KBM-7 (cell line): ENCODE data around the gene SP6.
A peak's percentile ranks its signal among the peaks of the same experiment; 100 is the strongest.

Experiments used
- DNase-seq: peaks from one replicate; pipeline ENCODE4 v3.0.0-alpha.2; 2015
- in situ Hi-C: fragments of 300-500 bp; cut with MboI; formaldehyde crosslinking; loops from 2 replicates; pipeline ENCODE4 v1.14.3; 2020; ENCODE audit warnings: low sequenced_read_pairs, low pct_unique_long_range_greater_than_20kb, mixed read lengths

SP6 gene

GRCh38 chr17:47841488-47842291 lies 9.3 kb downstream of the SP6 start:
- in situ Hi-C loops = loop anchor here (10.0 to 25.0 kb wide), 2 partner anchors 53 to 121 kb away; partner anchors contain the start of genes CDK5RAP3, PRR15L and SP2
- no peak for DNase-seq

GRCh38 chr17:47840742-47841487 lies 10.0 kb downstream of the SP6 start, which contains the start of gene SCRN2:
TSS of gene SCRN2 (minus strand) at chr17:47841273. CDS start at chr17:47840843, 430 bp downstream.
- in situ Hi-C loops = loop anchor here (10.0 to 25.0 kb wide), 2 partner anchors 54 to 121 kb away; partner anchors contain the start of genes CDK5RAP3, PRR15L and SP2
- DNase-seq = peak; percentile 96

GRCh38 chr17:47840001-47840741 lies 10.8 kb downstream of the SP6 start:
- in situ Hi-C loops = loop anchor here (10.0 to 25.0 kb wide), 2 partner anchors 55 to 122 kb away; partner anchors contain the start of genes CDK5RAP3, PRR15L and SP2
- DNase-seq = no peak

GRCh38 chr17:47839071-47839470 lies 11.9 kb downstream of the SP6 start:
- in situ Hi-C loops = loop anchor here (25.0 kb wide), 1 partner anchor 123 kb away; the partner anchor contains the start of genes CDK5RAP3 and PRR15L
- DNase-seq = no peak

- DNase-seq = no peak
- in situ Hi-C loops = loop anchor here (25.0 kb wide), 1 partner anchor 124 kb away; the partner anchor contains the start of genes CDK5RAP3 and PRR15L
Observed at GRCh38 chr17:47838636-47839035, 12.3 kb downstream of the SP6 start.

GRCh38 chr17:47837401-47838039 lies 13.4 kb downstream of the SP6 start:
- no peak for DNase-seq
- in situ Hi-C loops = loop anchor here (25.0 kb wide), 1 partner anchor 125 kb away; the partner anchor contains the start of genes CDK5RAP3 and PRR15L

GRCh38 chr17:47836601-47837000 lies 14.4 kb downstream of the SP6 start:
- in situ Hi-C loops = loop anchor here (25.0 kb wide), 1 partner anchor 126 kb away; the partner anchor contains the start of genes CDK5RAP3 and PRR15L
- DNase-seq = no peak

- DNase-seq = no peak
- in situ Hi-C loops = loop anchor here (25.0 kb wide), 1 partner anchor 128 kb away; the partner anchor contains the start of genes CDK5RAP3 and PRR15L
Observed at GRCh38 chr17:47834756-47835155, 16.2 kb downstream of the SP6 start.

- DNase-seq = peak; percentile 58
- in situ Hi-C loops = loop anchor here (25.0 kb wide), 1 partner anchor 130 kb away; the partner anchor contains the start of genes CDK5RAP3 and PRR15L
Observed at GRCh38 chr17:47831934-47832327, 19.0 kb downstream of the SP6 start.

- DNase-seq = peak; percentile 97
- in situ Hi-C loops = loop anchor here (25.0 kb wide), 1 partner anchor 131 kb away; the partner anchor contains the start of genes CDK5RAP3 and PRR15L
Observed at GRCh38 chr17:47831003-47831933, 19.7 kb downstream of the SP6 start, which contains the start of the genes LRRC46 and MRPL10. TSS of gene LRRC46 (plus strand) at chr17:47831670. CDS start at chr17:47831990, 320 bp downstream. TSS of gene MRPL10 (minus strand) at chr17:47831541. CDS start at chr17:47831511, 30 bp downstream.

GRCh38 chr17:47830396-47831002 lies 20.5 kb downstream of the SP6 start:
- DNase-seq = no peak
- in situ Hi-C loops = loop anchor here (25.0 kb wide), 1 partner anchor 132 kb away; the partner anchor contains the start of genes CDK5RAP3 and PRR15L

- in situ Hi-C loops = loop anchor here (25.0 kb wide), 1 partner anchor 132 kb away; the partner anchor contains the start of genes CDK5RAP3 and PRR15L
- no peak for DNase-seq
Observed at GRCh38 chr17:47829870-47830269, 21.1 kb downstream of the SP6 start.

GRCh38 chr17:47823519-47823918 lies 27.4 kb downstream of the SP6 start:
- in situ Hi-C loops = no loop called here
- no peak for DNase-seq

GRCh38 chr17:47822785-47823184 lies 28.2 kb downstream of the SP6 start:
- in situ Hi-C loops = no loop called here
- no peak for DNase-seq

GRCh38 chr17:47821424-47822391 lies 29.3 kb downstream of the SP6 start, which contains the start of gene OSBPL7:
TSS of gene OSBPL7 (minus strand) at chr17:47821794. CDS start at chr17:47820278, 1,516 bp downstream.
- in situ Hi-C loops = no loop called here
- peak; percentile 90 for DNase-seq
